H9 (cell line): ENCODE data around the gene LRRN4CL. TPM values are rescaled to one million over a fixed set of nuclear protein-coding genes. Genes with fewer than 3 reads are reported as not detected.
A peak's percentile ranks its signal among the peaks of the same experiment; 100 is the strongest.

Experiments used
- DNase-seq: peaks from one replicate; pipeline ENCODE4 v3.0.0-alpha.2; 2017
- H2AFZ ChIP-seq: one replicate; pipeline ENCODE4 v1.6.1; 2013; ENCODE audit warnings: mild to moderate bottlenecking, low read length, control low read depth, moderate library complexity
- H2AK5ac ChIP-seq: 2 replicates; pipeline ENCODE4 v1.6.1; 2013; ENCODE audit warnings: low read length, control low read depth, mixed read lengths; ENCODE audit not compliant: insufficient read length
- H2BK120ac ChIP-seq: one replicate; pipeline ENCODE4 v1.6.1; 2013; ENCODE audit warnings: low read depth, mild to moderate bottlenecking, low read length, control low read depth, inconsistent platforms; ENCODE audit not compliant: poor library complexity, severe bottlenecking
- H2BK12ac ChIP-seq: 2 replicates; pipeline ENCODE4 v1.6.1; 2013; ENCODE audit warnings: low read length, control low read depth, mixed read lengths, low read depth; ENCODE audit not compliant: insufficient read length
- H2BK15ac ChIP-seq: 2 replicates; pipeline ENCODE4 v1.6.1; 2013; ENCODE audit warnings: low read depth, low read length, control low read depth
- H2BK20ac ChIP-seq: one replicate; pipeline ENCODE4 v1.6.1; 2013; ENCODE audit warnings: low read depth, mild to moderate bottlenecking, low read length, control low read depth, inconsistent platforms; ENCODE audit not compliant: poor library complexity, severe bottlenecking
- H2BK5ac ChIP-seq: 2 replicates; pipeline ENCODE4 v1.6.1; 2013; ENCODE audit warnings: low read length, control low read depth, mixed read lengths; ENCODE audit not compliant: insufficient read length
- H3K14ac ChIP-seq: 2 replicates; pipeline ENCODE4 v1.6.1; 2013; ENCODE audit warnings: low read length, control low read depth; ENCODE audit not compliant: insufficient read depth
- H3K18ac ChIP-seq: 2 replicates; pipeline ENCODE4 v1.6.1; 2013; ENCODE audit warnings: low read depth, mild to moderate bottlenecking, mixed read lengths, low read length, control low read depth; ENCODE audit not compliant: insufficient read length
- H3K23ac ChIP-seq: 2 replicates; pipeline ENCODE4 v1.6.1; 2013; ENCODE audit warnings: low read length, control low read depth, mixed read lengths, low read depth; ENCODE audit not compliant: insufficient read length
- H3K23me2 ChIP-seq: 2 replicates; pipeline ENCODE4 v1.6.1; 2013; ENCODE audit warnings: low read depth, mild to moderate bottlenecking, mixed read lengths, low read length, control low read depth; ENCODE audit not compliant: insufficient read length, poor library complexity, severe bottlenecking
- H3K27ac ChIP-seq: 2 replicates; pipeline ENCODE4 v1.5.1; 2013; ENCODE audit warnings: low read length, control low read depth, mixed read lengths, low read depth; ENCODE audit not compliant: insufficient read length
- H3K27me3 ChIP-seq: 2 replicates; pipeline ENCODE4 v1.6.1; 2013; ENCODE audit warnings: low read length, control low read depth, inconsistent platforms; ENCODE audit not compliant: insufficient read depth
- H3K4ac ChIP-seq: 2 replicates; pipeline ENCODE4 v1.6.1; 2013; ENCODE audit warnings: low read depth, mild to moderate bottlenecking, control low read depth, inconsistent platforms, low read length, moderate library complexity
- H3K4me1 ChIP-seq: 2 replicates; pipeline ENCODE4 v1.6.1; 2013; ENCODE audit warnings: low read length, control low read depth, inconsistent platforms; ENCODE audit not compliant: insufficient read depth
- H3K4me2 ChIP-seq: 2 replicates; pipeline ENCODE4 v1.6.1; 2013; ENCODE audit warnings: low read length, control low read depth, mixed read lengths; ENCODE audit not compliant: insufficient read length, insufficient read depth
- H3K56ac ChIP-seq: 2 replicates; pipeline ENCODE4 v1.6.1; 2013; ENCODE audit warnings: low read depth, mild to moderate bottlenecking, mixed read lengths, low read length, control low read depth; ENCODE audit not compliant: insufficient read length
- H3K79me1 ChIP-seq: 2 replicates; pipeline ENCODE4 v1.6.1; 2013; ENCODE audit warnings: low read depth, mild to moderate bottlenecking, moderate library complexity, low read length, control low read depth, inconsistent platforms; ENCODE audit not compliant: insufficient read depth, poor library complexity, severe bottlenecking
- H3K79me2 ChIP-seq: 2 replicates; pipeline ENCODE4 v1.6.1; 2013; ENCODE audit warnings: low read length, control low read depth, inconsistent platforms; ENCODE audit not compliant: insufficient read depth
- H3K9ac ChIP-seq: 2 replicates; pipeline ENCODE4 v1.6.1; 2013; ENCODE audit warnings: low read length, control low read depth, mixed read lengths; ENCODE audit not compliant: insufficient read length; ENCODE audit errors: extremely low read depth
- H3K9me3 ChIP-seq: one replicate; pipeline ENCODE4 v1.6.1; 2013; ENCODE audit warnings: low read depth, low read length, inconsistent platforms; ENCODE audit not compliant: control insufficient read depth
- H3T11ph ChIP-seq: one replicate; pipeline ENCODE4 v1.6.1; 2013; ENCODE audit warnings: mild to moderate bottlenecking, low read length, control low read depth, inconsistent platforms
- H4K20me1 ChIP-seq: one replicate; pipeline ENCODE4 v1.6.1; 2013; ENCODE audit not compliant: control insufficient read depth, insufficient read length, insufficient read depth
- H4K5ac ChIP-seq: 2 replicates; pipeline ENCODE4 v1.6.1; 2013; ENCODE audit warnings: low read depth, mild to moderate bottlenecking, mixed read lengths, low read length, control low read depth; ENCODE audit not compliant: insufficient read length
- H4K8ac ChIP-seq: replicated peaks from 2 replicates; pipeline ENCODE4 v1.6.1; 2013; ENCODE audit warnings: low read length, control low read depth, mixed read lengths, low read depth; ENCODE audit not compliant: insufficient read length
- H4K91ac ChIP-seq: 2 replicates; pipeline ENCODE4 v1.6.1; 2013; ENCODE audit warnings: low read depth, mild to moderate bottlenecking, moderate library complexity, mixed read lengths, low read length, control low read depth; ENCODE audit not compliant: insufficient read length
- H3K27ac Mint-ChIP-seq, 3 experiments: 2 replicates in 2 of 3; 3 replicates in 1 of 3; pipeline ENCODE4 v1.8.0; 2020 to 2021; ENCODE audit warnings: mixed read lengths in 3 of 3, mild to moderate bottlenecking in 1 of 3, moderate library complexity in 1 of 3
- H3K27me3 Mint-ChIP-seq: 2 replicates; pipeline ENCODE4 v1.8.0; 2021; ENCODE audit warnings: low read depth, mild to moderate bottlenecking, moderate library complexity, mixed read lengths
- H3K36me3 Mint-ChIP-seq, 3 experiments: 2 replicates in 2 of 3; 3 replicates in 1 of 3; pipeline ENCODE4 v1.8.0; 2020 to 2021; ENCODE audit warnings: low read depth in 3 of 3, mixed read lengths in 3 of 3; ENCODE audit not compliant: insufficient read depth in 1 of 3
- H3K4me1 Mint-ChIP-seq, 2 experiments: 2 replicates each; pipeline ENCODE4 v1.8.0; 2020; ENCODE audit warnings: mixed read lengths in 2 of 2
- H3K4me3 Mint-ChIP-seq, 2 experiments: 2 replicates in 1 of 2; 3 replicates in 1 of 2; pipeline ENCODE4 v1.8.0; 2020 to 2021; ENCODE audit warnings: mild to moderate bottlenecking in 2 of 2, mixed read lengths in 2 of 2, moderate library complexity in 1 of 2
- H3K9me3 Mint-ChIP-seq, 2 experiments: 2 replicates in 1 of 2; 3 replicates in 1 of 2; pipeline ENCODE4 v1.8.0; 2020; ENCODE audit warnings: mild to moderate bottlenecking in 2 of 2, mixed read lengths in 2 of 2, moderate library complexity in 1 of 2
- CTCF ChIP-seq: fragments of 200-600 bp; sonication (generic); conservative IDR thresholded peaks from 3 replicates; pipeline ENCODE4 v1.8.0; 2021; ENCODE audit warnings: antibody characterized with exemption, mild to moderate bottlenecking
- WGBS: extraction: QIAGEN DNeasy Blood & Tissue Kit; methylation state at CpG from one replicate; pipeline ENCODE4 v1.1.7; 2013; ENCODE audit warnings: missing lambda C conversion rate, low lambda C conversion rate, mixed read lengths; ENCODE audit not compliant: insufficient read length; ENCODE audit errors: extremely low coverage; 5-methylcytosine and 5-hydroxymethylcytosine counted together
- total RNA-seq: library from RNA; stranded (reverse); gene quantifications from 2 replicates; pipeline ENCODE4 v1.2.1, GENCODE V29; 2021

Gene LRRN4CL
- total RNA-seq, 1 experiment from 2014 or later = 0.59 TPM

GRCh38 chr11:62727165-62727871 is 38.0 kb upstream of the LRRN4CL start, which contains the start of gene HNRNPUL2:
Gene HNRNPUL2, minus strand, starts transcription at chr11:62727457. Its CDS starts 301 bp downstream, at chr11:62727156.
- no peaks in the 10 kb centered on the region for H4K20me1 ChIP-seq
- peaks cover 25% of the 10 kb centered on the region for H3K23me2 ChIP-seq
- H3K9ac ChIP-seq = peak within 1 kb of the TSS; percentile 94
- H4K91ac ChIP-seq = no peak within 1 kb of the TSS
- no peak within 1 kb of the TSS for H3K56ac ChIP-seq
- H4K8ac ChIP-seq = no peak within 1 kb of the TSS
- H3K79me2 ChIP-seq = peaks cover 30% of the 10 kb centered on the region
- no peaks in the 10 kb centered on the region for H3K4me1 ChIP-seq
- no peak for TF ChIP-seq CTCF
- no peak within 1 kb of the TSS for H3K4ac ChIP-seq
- peak within 1 kb of the TSS; percentile 34 for H2AFZ ChIP-seq
- H2BK20ac ChIP-seq = no peak within 1 kb of the TSS
- no peak within 1 kb of the TSS for H3T11ph ChIP-seq
- peak within 1 kb of the TSS; percentile 87 for H3K18ac ChIP-seq
- H3K9me3 ChIP-seq = no peaks in the 10 kb centered on the region
- Mint-ChIP-seq H3K27ac (peak within 1 kb of the TSS; percentile 99 to 100 (median 100)), H3K36me3 (peaks cover 25 to 46% (median 41%) of the 10 kb centered on the region in 3 experiments), H3K9me3 (no peaks in the 10 kb centered on the region), H3K4me1 (peaks cover 20 to 27% of the 10 kb centered on the region in 2 experiments), H3K27me3 (no peaks in the 10 kb centered on the region), H3K4me3 (peak within 1 kb of the TSS; percentile 89 to 95)
- no peak within 1 kb of the TSS for H2AK5ac ChIP-seq
- H3K27me3 ChIP-seq = no peaks in the 10 kb centered on the region
- H3K14ac ChIP-seq = peak within 1 kb of the TSS; percentile 91
- H2BK12ac ChIP-seq = no peak within 1 kb of the TSS
- WGBS = no CpG with 5 or more reads among the region's 72 CpGs
- H3K79me1 ChIP-seq = peaks cover 6% of the 10 kb centered on the region
- DNase-seq = peak; percentile 98
- no peak within 1 kb of the TSS for H2BK120ac ChIP-seq
- H2BK15ac ChIP-seq = no peak within 1 kb of the TSS
- H4K5ac ChIP-seq = no peak within 1 kb of the TSS
- H3K4me2 ChIP-seq = peak within 1 kb of the TSS; percentile 99
- H3K23ac ChIP-seq = no peak within 1 kb of the TSS
- H3K27ac ChIP-seq = peak within 1 kb of the TSS; percentile 96
- H2BK5ac ChIP-seq = peak within 1 kb of the TSS; percentile 33
